Common myeloid progenitor, CD34-positive (primary cell): ENCODE measurements around the gene PCDH15.

Source experiments
- CTCF ChIA-PET: fragments of 350-600 bp; sonication (Branson Sonifier 250); formaldehyde crosslinking; loops from one replicate; lab custom pipeline; 2021; ENCODE audit warnings: antibody characterized with exemption; lab: Charles Lee
- POLR2A ChIA-PET: fragments of 350-600 bp; sonication (Branson Sonifier 250); formaldehyde crosslinking; loops from one replicate; lab custom pipeline; 2021; ENCODE audit warnings: antibody characterized with exemption; lab: Charles Lee
- DNase-seq, 3 donors: peaks; one replicate each; pipeline versions ENCODE4 v3.0.0 to v3.0.0-alpha.2; 2013
- H3K27ac ChIP-seq, 2 experiments: 1 replicate in 1 of 2; 2 replicates in 1 of 2; pipeline ENCODE4 v1.7.0; 2013; ENCODE audit warnings: inconsistent platforms in 2 of 2, low read length in 2 of 2, mild to moderate bottlenecking in 2 of 2, low read depth in 1 of 2, moderate library complexity in 1 of 2; ENCODE audit not compliant: severe bottlenecking in 2 of 2, insufficient read depth in 1 of 2, poor library complexity in 1 of 2
- H3K27me3 ChIP-seq, 5 experiments: replicated peaks in 2 of 5; 1 replicate in 3 of 5; 2 replicates in 2 of 5; pipeline versions ENCODE4 v1.6.1 to v1.7.0; 2013; ENCODE audit warnings: low read length in 4 of 5, mild to moderate bottlenecking in 2 of 5, moderate library complexity in 2 of 5, inconsistent platforms in 1 of 5; ENCODE audit not compliant: insufficient read depth in 5 of 5, control insufficient read depth in 4 of 5
- H3K36me3 ChIP-seq, 4 experiments: 1 replicate in 2 of 4; 2 replicates in 2 of 4; pipeline versions ENCODE4 v1.6.1 to v1.7.0; 2013; ENCODE audit warnings: low read length in 3 of 4, control low read depth in 1 of 4, mild to moderate bottlenecking in 1 of 4; ENCODE audit not compliant: control insufficient read depth in 4 of 4, insufficient read depth in 4 of 4
- H3K4me1 ChIP-seq, 4 experiments: 1 replicate in 3 of 4; 2 replicates in 1 of 4; pipeline versions ENCODE4 v1.6.1 to v1.7.1; 2013; ENCODE audit warnings: low read length in 3 of 4, mild to moderate bottlenecking in 3 of 4, control low read depth in 1 of 4, inconsistent platforms in 1 of 4, moderate library complexity in 1 of 4; ENCODE audit not compliant: control insufficient read depth in 4 of 4, insufficient read depth in 4 of 4; ENCODE audit errors: control extremely low read depth in 1 of 4
- H3K4me3 ChIP-seq, 7 experiments: 1 replicate in 4 of 7; 2 replicates in 3 of 7; pipeline versions ENCODE4 v1.5.1 to v1.7.0; 2013; ENCODE audit warnings: mild to moderate bottlenecking in 7 of 7, low read length in 6 of 7, moderate library complexity in 6 of 7, inconsistent platforms in 2 of 7, low read depth in 2 of 7, control low read depth in 1 of 7; ENCODE audit not compliant: insufficient read depth in 4 of 7, control insufficient read depth in 1 of 7; ENCODE audit errors: extremely low read depth in 1 of 7
- H3K9me3 ChIP-seq, 5 experiments: 1 replicate in 4 of 5; 2 replicates in 1 of 5; pipeline versions ENCODE4 v1.6.1 to v1.7.1; 2013; ENCODE audit warnings: low read length in 4 of 5, mild to moderate bottlenecking in 2 of 5, inconsistent platforms in 1 of 5, low read depth in 1 of 5, moderate library complexity in 1 of 5; ENCODE audit not compliant: control insufficient read depth in 4 of 5, insufficient read depth in 2 of 5; ENCODE audit errors: control extremely low read depth in 1 of 5
- WGBS: methylation state at CpG from one replicate; pipeline ENCODE4 v1.1.5; 2013; ENCODE audit not compliant: insufficient coverage; 5-methylcytosine and 5-hydroxymethylcytosine counted together

The PCDH15 gene

GRCh38 chr10:54808186-54808935 is 7.3 kb upstream of the PCDH15 start:
- POLR2A ChIA-PET, result interaction anchor here (0.5 kb wide), 1 partner anchor 1526 kb away, joined by 3 read pairs; no protein-coding TSS in a partner anchor
- H3K27ac ChIP-seq, result no peak overlapping the region
- CTCF ChIA-PET, result no interaction called here

GRCh38 chr10:54799506-54799905 is 1.5 kb downstream of the PCDH15 start:
- CTCF ChIA-PET, result no interaction called here
- Histone ChIP-seq H3K27ac (no peak overlapping the region), H3K36me3 (no peaks in the 10 kb centered on the region), H3K4me1 (no peaks in the 10 kb centered on the region), H3K27me3 (no peaks in the 10 kb centered on the region), H3K9me3 (no peaks in the 10 kb centered on the region), H3K4me3 (no peak overlapping the region)
- POLR2A ChIA-PET, result no interaction called here
- WGBS, result no CpG with 5 or more reads among the region's 1 CpG
- no peak for DNase-seq

More at GRCh38 chr10:54808186-54808935, 7.3 kb upstream of the PCDH15 start:
- Histone ChIP-seq H3K36me3 (no peaks in the 10 kb centered on the region), H3K4me3 (no peak overlapping the region), H3K27me3 (no peaks in the 10 kb centered on the region), H3K9me3 (no peaks in the 10 kb centered on the region), H3K4me1 (no peaks in the 10 kb centered on the region)
- no peak for DNase-seq
- no CpG with 5 or more reads among the region's 1 CpG for WGBS

GRCh38 chr10:54797636-54798321 is 3.3 kb downstream of the PCDH15 start:
- Histone ChIP-seq H3K4me3 (no peak overlapping the region), H3K9me3 (no peaks in the 10 kb centered on the region), H3K36me3 (no peaks in the 10 kb centered on the region), H3K27me3 (no peaks in the 10 kb centered on the region), H3K4me1 (no peaks in the 10 kb centered on the region), H3K27ac (no peak overlapping the region)
- WGBS, result 89% methylated on average over 5 of the region's 9 CpGs
- ChIA-PET CTCF (no interaction called here), POLR2A (no interaction called here)
- DNase-seq, result no peak

- H3K4me1 ChIP-seq, result no peaks in the 10 kb centered on the region
- no peak for DNase-seq
- CTCF ChIA-PET, result no interaction called here
- H3K9me3 ChIP-seq, result no peaks in the 10 kb centered on the region
- POLR2A ChIA-PET, result no interaction called here
- H3K4me3 ChIP-seq, result no peak overlapping the region
- no peaks in the 10 kb centered on the region for H3K36me3 ChIP-seq
- WGBS, result 100% methylated on average over 3 of the region's 3 CpGs
- no peak overlapping the region for H3K27ac ChIP-seq
- no peaks in the 10 kb centered on the region for H3K27me3 ChIP-seq
Measured at GRCh38 chr10:54796881-54797280, 4.2 kb downstream of the PCDH15 start.

GRCh38 chr10:54776622-54777021 is 24.4 kb downstream of the PCDH15 start:
- ChIA-PET CTCF (no interaction called here), POLR2A (no interaction called here)
- Histone ChIP-seq H3K27ac (no peak overlapping the region), H3K36me3 (no peaks in the 10 kb centered on the region), H3K4me3 (no peak overlapping the region), H3K4me1 (no peaks in the 10 kb centered on the region), H3K27me3 (no peaks in the 10 kb centered on the region), H3K9me3 (no peaks in the 10 kb centered on the region)
- WGBS, result 87% methylated on average over 3 of the region's 4 CpGs
- DNase-seq, result no peak

GRCh38 chr10:54772468-54773122 is 28.4 kb downstream of the PCDH15 start:
- WGBS, result 81% methylated on average over 3 of the region's 6 CpGs
- CTCF ChIA-PET, result no interaction called here
- Histone ChIP-seq H3K27me3 (no peaks in the 10 kb centered on the region), H3K4me3 (no peak overlapping the region), H3K36me3 (no peaks in the 10 kb centered on the region), H3K27ac (no peak overlapping the region), H3K9me3 (no peaks in the 10 kb centered on the region), H3K4me1 (no peaks in the 10 kb centered on the region)
- DNase-seq, result no peak
- POLR2A ChIA-PET, result no interaction called here

GRCh38 chr10:54769051-54769450 is 32.0 kb downstream of the PCDH15 start:
- H3K4me3 ChIP-seq, result no peak overlapping the region
- ChIA-PET POLR2A (no interaction called here), CTCF (no interaction called here)
- H3K9me3 ChIP-seq, result no peaks in the 10 kb centered on the region
- H3K36me3 ChIP-seq, result no peaks in the 10 kb centered on the region
- H3K27me3 ChIP-seq, result no peaks in the 10 kb centered on the region
- no CpG with 5 or more reads among the region's 2 CpGs for WGBS
- DNase-seq, result no peak
- H3K4me1 ChIP-seq, result no peaks in the 10 kb centered on the region
- no peak overlapping the region for H3K27ac ChIP-seq
